SIG-M5 treated with dmso at 0.1 percent for 504 hours (cell line): ENCODE results near the gene TBC1D5.

Experiments used
- DNase-seq: peaks from one replicate; lab custom pipeline; 2025; ENCODE audit not compliant: unreplicated experiment; lab: John Stamatoyannopoulos, UW

The TBC1D5 gene

GRCh38 chr3:17119201-17120072 is 623.0 kb downstream of the TBC1D5 start:
- no peak for DNase-seq

DNA sequence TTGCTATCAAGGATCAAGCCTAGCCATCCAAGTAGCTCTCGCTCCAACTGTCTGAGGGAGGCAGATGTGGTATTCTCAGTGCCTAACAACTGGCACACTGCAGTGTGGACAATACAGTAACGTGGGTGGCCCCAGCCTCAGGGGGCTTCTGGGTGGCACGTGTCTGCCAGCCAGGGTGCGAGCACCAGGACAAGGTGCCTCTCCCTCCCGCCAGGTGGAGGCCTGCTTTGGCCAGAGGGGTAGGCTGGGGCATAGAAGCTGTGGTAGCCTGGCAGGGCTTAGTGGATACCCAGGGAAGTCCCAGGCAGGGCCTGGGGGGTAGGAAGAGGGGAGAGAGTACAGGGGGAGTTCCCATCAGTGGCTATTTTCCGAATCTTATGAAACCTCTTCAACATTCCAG is 623.7 kb downstream of the TBC1D5 start:
- no peak for DNase-seq

DNA sequence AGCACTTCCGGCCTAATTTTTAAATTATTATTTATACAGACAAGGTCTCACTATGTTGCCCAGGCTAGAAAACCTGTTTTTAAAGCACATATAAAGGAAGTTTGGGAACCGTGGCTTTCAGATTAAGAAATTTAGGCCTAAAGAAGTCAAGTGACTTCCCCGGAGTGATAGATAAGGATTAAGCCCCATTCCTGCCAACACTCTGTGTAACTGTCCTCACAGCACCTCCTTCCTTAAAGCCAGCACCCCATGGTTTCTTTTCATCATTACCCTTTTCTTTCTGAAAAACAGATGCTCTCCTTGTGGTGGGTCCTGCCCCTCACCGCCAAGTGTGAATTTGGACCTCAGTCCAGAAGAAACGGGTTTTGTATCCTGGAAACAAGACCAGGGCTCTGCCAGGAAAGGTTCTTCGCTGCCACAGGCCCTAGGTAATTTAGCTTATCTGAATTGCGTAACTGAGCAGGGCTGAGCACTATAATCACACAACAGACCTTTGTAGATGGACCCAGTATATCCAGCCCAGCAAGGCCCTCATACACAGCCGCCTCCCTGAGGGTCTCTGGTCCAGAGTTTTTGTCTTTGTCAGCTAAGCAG is 626.3 kb downstream of the TBC1D5 start:
- no peak for DNase-seq

- DNase-seq: no peak
Observed at GRCh38 chr3:17115186-17115585, 627.2 kb downstream of the TBC1D5 start.

GRCh38 chr3:17111586-17111985 is 630.8 kb downstream of the TBC1D5 start:
- no peak for DNase-seq

GRCh38 chr3:17110660-17111396 is 631.6 kb downstream of the TBC1D5 start:
- DNase-seq: no peak
